Measurements from ENCODE around the gene UMODL1. TPM values are rescaled to one million over a fixed set of nuclear protein-coding genes. Genes with fewer than 3 reads are reported as not detected.

Gene UMODL1
- total RNA-seq, 1 experiment from 2014 or later, result not detected

GRCh38 chr21:42048870-42049577 lies 22.1 kb upstream of the UMODL1 start:
- no peak overlapping the region for H3K27ac Mint-ChIP-seq (ENCODE audit: unreplicated experiment)
- DNase-seq, result no peak
- intact Hi-C loops (cut with micrococcal nuclease; ENCODE audit: unreplicated experiment), result no loop called here
- no peaks in the 10 kb centered on the region for H3K36me3 Mint-ChIP-seq (ENCODE audit: insufficient read depth, unreplicated experiment)
- no peak for TF ChIP-seq CTCF (IDR thresholded peaks at IDR 0.05; ENCODE audit: unreplicated experiment)
- peaks cover 19% of the 10 kb centered on the region for H3K27me3 Mint-ChIP-seq (ENCODE audit: unreplicated experiment)
- CTCF ChIA-PET, result no interaction called here
- no peak overlapping the region for H3K4me3 Mint-ChIP-seq (ENCODE audit: low read depth, unreplicated experiment)
- no peaks in the 10 kb centered on the region for H3K9me3 Mint-ChIP-seq (ENCODE audit: low read depth, unreplicated experiment)
- H3K4me1 Mint-ChIP-seq (ENCODE audit: low read depth, unreplicated experiment), result no peaks in the 10 kb centered on the region
- no TSS peak for BruUV-seq (replicated peaks)

- intact Hi-C loops (cut with micrococcal nuclease; ENCODE audit: unreplicated experiment), result no loop called here
- no TSS peak for BruUV-seq (replicated peaks)
- Mint-ChIP-seq H3K27ac (ENCODE audit: unreplicated experiment) (no peak overlapping the region), H3K4me3 (ENCODE audit: low read depth, unreplicated experiment) (no peak overlapping the region), H3K9me3 (ENCODE audit: low read depth, unreplicated experiment) (no peaks in the 10 kb centered on the region), H3K4me1 (ENCODE audit: low read depth, unreplicated experiment) (no peaks in the 10 kb centered on the region), H3K27me3 (ENCODE audit: unreplicated experiment) (peaks cover 19% of the 10 kb centered on the region), H3K36me3 (ENCODE audit: insufficient read depth, unreplicated experiment) (no peaks in the 10 kb centered on the region)
- TF ChIP-seq CTCF (IDR thresholded peaks at IDR 0.05; ENCODE audit: unreplicated experiment), result no peak
- DNase-seq, result no peak
- CTCF ChIA-PET, result interaction anchor here (0.6 to 0.9 kb wide), 2 partner anchors 59 to 271 kb away, joined by 3 to 6 read pairs; no protein-coding TSS in a partner anchor
Measured at GRCh38 chr21:42049578-42050430, 21.3 kb upstream of the UMODL1 start.

GRCh38 chr21:42051788-42052187 lies 19.3 kb upstream of the UMODL1 start:
- no peak for TF ChIP-seq CTCF (IDR thresholded peaks at IDR 0.05; ENCODE audit: unreplicated experiment)
- CTCF ChIA-PET, result no interaction called here
- Mint-ChIP-seq H3K4me1 (ENCODE audit: low read depth, unreplicated experiment) (peaks cover 6% of the 10 kb centered on the region), H3K9me3 (ENCODE audit: low read depth, unreplicated experiment) (peaks cover under 1% of the 10 kb centered on the region), H3K27me3 (ENCODE audit: unreplicated experiment) (peaks cover 19% of the 10 kb centered on the region), H3K36me3 (ENCODE audit: insufficient read depth, unreplicated experiment) (peaks cover 2% of the 10 kb centered on the region), H3K27ac (ENCODE audit: unreplicated experiment) (no peak overlapping the region), H3K4me3 (ENCODE audit: low read depth, unreplicated experiment) (no peak overlapping the region)
- no peak for DNase-seq
- BruUV-seq (replicated peaks), result no TSS peak
- intact Hi-C loops (cut with micrococcal nuclease; ENCODE audit: unreplicated experiment), result no loop called here

- intact Hi-C loops (cut with micrococcal nuclease; ENCODE audit: unreplicated experiment), result no loop called here
- Mint-ChIP-seq H3K36me3 (ENCODE audit: insufficient read depth, unreplicated experiment) (peaks cover 6% of the 10 kb centered on the region), H3K27me3 (ENCODE audit: unreplicated experiment) (peaks cover 19% of the 10 kb centered on the region), H3K4me1 (ENCODE audit: low read depth, unreplicated experiment) (peaks cover 21% of the 10 kb centered on the region), H3K4me3 (ENCODE audit: low read depth, unreplicated experiment) (no peak overlapping the region), H3K27ac (ENCODE audit: unreplicated experiment) (no peak overlapping the region), H3K9me3 (ENCODE audit: low read depth, unreplicated experiment) (peaks cover 3% of the 10 kb centered on the region)
- CTCF ChIA-PET, result interaction anchor here (0.7 kb wide), 1 partner anchor 40 kb away, joined by 3 read pairs; no protein-coding TSS in a partner anchor
- no TSS peak for BruUV-seq (replicated peaks)
- no peak for DNase-seq
- TF ChIP-seq CTCF (IDR thresholded peaks at IDR 0.05; ENCODE audit: unreplicated experiment), result no peak
Measured at GRCh38 chr21:42055425-42055824, 15.7 kb upstream of the UMODL1 start.
